MM.1S (cell line): ENCODE results near the gene CMTM3.
A peak's percentile ranks its signal among the peaks of the same experiment; 100 is the strongest.

Experiments
- DNase-seq: peaks from one replicate; pipeline ENCODE4 v3.0.0-alpha.2; 2015
- H2AFZ ChIP-seq: fragments of 300-600 bp; sonication (generic); 2 replicates; pipeline ENCODE4 v1.6.0; 2016; ENCODE audit warnings: antibody characterized with exemption, low read length
- H3F3A ChIP-seq: fragments of 300-600 bp; sonication (generic); 2 replicates; pipeline ENCODE4 v1.6.1; 2016; ENCODE audit warnings: mild to moderate bottlenecking, antibody characterized with exemption, low read length, moderate library complexity, mixed read lengths; ENCODE audit not compliant: insufficient read depth
- H3K27ac ChIP-seq: fragments of 300-600 bp; sonication (generic); 2 replicates; pipeline ENCODE4 v1.5.1; 2016; ENCODE audit warnings: mild to moderate bottlenecking, low read length
- H3K27me3 ChIP-seq: fragments of 300-600 bp; sonication (generic); replicated peaks from 2 replicates; pipeline ENCODE4 v1.6.0; 2016; ENCODE audit warnings: low read length; ENCODE audit not compliant: insufficient read depth
- H3K36me3 ChIP-seq: fragments of 300-600 bp; sonication (generic); replicated peaks from 2 replicates; pipeline ENCODE4 v1.6.1; 2016; ENCODE audit warnings: mild to moderate bottlenecking, low read length, mixed read lengths; ENCODE audit not compliant: insufficient read depth
- H3K4me1 ChIP-seq: fragments of 300-600 bp; sonication (generic); 2 replicates; pipeline ENCODE4 v1.6.1; 2016; ENCODE audit warnings: low read length, mixed read lengths
- H3K4me2 ChIP-seq: fragments of 300-600 bp; sonication (generic); 2 replicates; pipeline ENCODE4 v1.6.0; 2016; ENCODE audit warnings: low read depth, low read length
- H3K4me3 ChIP-seq: fragments of 300-600 bp; sonication (generic); 2 replicates; pipeline ENCODE4 v1.5.1; 2016; ENCODE audit warnings: low read length, mixed read lengths
- H3K79me2 ChIP-seq: fragments of 300-600 bp; sonication (generic); 2 replicates; pipeline ENCODE4 v1.6.1; 2016; ENCODE audit warnings: mixed run types, low read length, mixed read lengths
- H3K9ac ChIP-seq: fragments of 300-600 bp; sonication (generic); 2 replicates; pipeline ENCODE4 v1.6.1; 2016; ENCODE audit warnings: low read length, mixed read lengths
- H3K9me2 ChIP-seq: fragments of 300-600 bp; sonication (generic); replicated peaks from 2 replicates; pipeline ENCODE4 v1.6.1; 2016; ENCODE audit warnings: mild to moderate bottlenecking, low read length, mixed read lengths; ENCODE audit not compliant: insufficient read depth
- H3K9me3 ChIP-seq: fragments of 300-600 bp; sonication (generic); replicated peaks from 2 replicates; pipeline ENCODE4 v1.6.1; 2016; ENCODE audit warnings: mild to moderate bottlenecking, low read length, mixed read lengths; ENCODE audit not compliant: insufficient read depth
- H4K20me1 ChIP-seq: fragments of 300-600 bp; sonication (generic); 2 replicates; pipeline ENCODE4 v1.6.1; 2016; ENCODE audit warnings: mild to moderate bottlenecking, low read length, moderate library complexity, mixed read lengths; ENCODE audit not compliant: insufficient read depth
- EZH2 ChIP-seq: fragments of 300-600 bp; sonication (generic); optimal IDR thresholded peaks from 2 replicates; pipeline ENCODE3; 2017; ENCODE audit warnings: low read depth, mild to moderate bottlenecking, antibody characterized with exemption, low read length, mixed read lengths
- EZH2phosphoT487 ChIP-seq: fragments of 300-600 bp; sonication (generic); IDR thresholded peaks from 2 replicates; pipeline ENCODE4 v1.6.1; 2018; ENCODE audit warnings: antibody characterized with exemption, low read length
- TF ChIP-seq, protein P1 (sequence below): fragments of 300-600 bp; sonication (generic); IDR thresholded peaks from 2 replicates; pipeline ENCODE4 v1.5.1; 2016; ENCODE audit warnings: antibody characterized with exemption, low read length, mixed read lengths

The CMTM3 gene

DNA sequence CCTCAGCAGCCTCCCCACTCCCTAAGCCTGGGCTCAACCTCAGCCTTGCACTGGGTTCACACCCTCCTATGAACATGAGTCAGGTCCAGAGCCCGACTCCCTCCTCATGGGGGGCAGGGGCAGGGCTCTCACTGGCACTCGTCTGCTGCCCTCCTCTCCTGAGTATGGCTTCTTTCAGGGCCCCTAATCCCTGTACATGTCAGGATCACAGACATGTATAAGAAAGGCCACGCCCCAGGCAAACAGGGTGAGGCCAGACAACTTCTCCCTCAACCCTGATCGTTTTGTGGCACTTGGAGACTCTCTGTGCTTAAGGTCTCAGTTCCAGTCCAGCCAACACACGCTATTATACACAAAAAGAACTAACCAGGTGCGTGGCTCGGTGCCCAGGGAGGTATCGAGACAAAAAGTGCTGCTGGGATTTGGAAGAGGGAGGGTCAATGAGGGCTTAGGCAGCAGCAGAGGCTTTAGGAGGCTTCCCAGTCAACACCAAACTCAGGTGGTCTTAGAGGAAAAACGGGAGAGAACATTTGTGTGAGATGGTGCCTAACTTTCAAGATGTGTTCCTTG is 45.2 kb downstream of the CMTM3 start:
- TF ChIP-seq EZH2phosphoT487 (no peak), EZH2 (no peak)
- TF ChIP-seq, protein P1, sequence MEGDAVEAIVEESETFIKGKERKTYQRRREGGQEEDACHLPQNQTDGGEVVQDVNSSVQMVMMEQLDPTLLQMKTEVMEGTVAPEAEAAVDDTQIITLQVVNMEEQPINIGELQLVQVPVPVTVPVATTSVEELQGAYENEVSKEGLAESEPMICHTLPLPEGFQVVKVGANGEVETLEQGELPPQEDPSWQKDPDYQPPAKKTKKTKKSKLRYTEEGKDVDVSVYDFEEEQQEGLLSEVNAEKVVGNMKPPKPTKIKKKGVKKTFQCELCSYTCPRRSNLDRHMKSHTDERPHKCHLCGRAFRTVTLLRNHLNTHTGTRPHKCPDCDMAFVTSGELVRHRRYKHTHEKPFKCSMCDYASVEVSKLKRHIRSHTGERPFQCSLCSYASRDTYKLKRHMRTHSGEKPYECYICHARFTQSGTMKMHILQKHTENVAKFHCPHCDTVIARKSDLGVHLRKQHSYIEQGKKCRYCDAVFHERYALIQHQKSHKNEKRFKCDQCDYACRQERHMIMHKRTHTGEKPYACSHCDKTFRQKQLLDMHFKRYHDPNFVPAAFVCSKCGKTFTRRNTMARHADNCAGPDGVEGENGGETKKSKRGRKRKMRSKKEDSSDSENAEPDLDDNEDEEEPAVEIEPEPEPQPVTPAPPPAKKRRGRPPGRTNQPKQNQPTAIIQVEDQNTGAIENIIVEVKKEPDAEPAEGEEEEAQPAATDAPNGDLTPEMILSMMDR, result no peak
- Histone ChIP-seq H2AFZ (no peak overlapping the region), H3K79me2 (peaks cover 17% of the 10 kb centered on the region), H3F3A (peaks cover 10% of the 10 kb centered on the region; the same call in 1 of the 2 replicates), H3K27ac (no peak overlapping the region), H4K20me1 (no peaks in the 10 kb centered on the region), H3K36me3 (no peaks in the 10 kb centered on the region), H3K9ac (no peak overlapping the region), H3K9me2 (no peaks in the 10 kb centered on the region), H3K4me1 (peaks cover 19% of the 10 kb centered on the region), H3K4me3 (no peak overlapping the region), H3K4me2 (no peak overlapping the region), H3K27me3 (no peaks in the 10 kb centered on the region), H3K9me3 (no peaks in the 10 kb centered on the region)
- DNase-seq, result no peak

DNA sequence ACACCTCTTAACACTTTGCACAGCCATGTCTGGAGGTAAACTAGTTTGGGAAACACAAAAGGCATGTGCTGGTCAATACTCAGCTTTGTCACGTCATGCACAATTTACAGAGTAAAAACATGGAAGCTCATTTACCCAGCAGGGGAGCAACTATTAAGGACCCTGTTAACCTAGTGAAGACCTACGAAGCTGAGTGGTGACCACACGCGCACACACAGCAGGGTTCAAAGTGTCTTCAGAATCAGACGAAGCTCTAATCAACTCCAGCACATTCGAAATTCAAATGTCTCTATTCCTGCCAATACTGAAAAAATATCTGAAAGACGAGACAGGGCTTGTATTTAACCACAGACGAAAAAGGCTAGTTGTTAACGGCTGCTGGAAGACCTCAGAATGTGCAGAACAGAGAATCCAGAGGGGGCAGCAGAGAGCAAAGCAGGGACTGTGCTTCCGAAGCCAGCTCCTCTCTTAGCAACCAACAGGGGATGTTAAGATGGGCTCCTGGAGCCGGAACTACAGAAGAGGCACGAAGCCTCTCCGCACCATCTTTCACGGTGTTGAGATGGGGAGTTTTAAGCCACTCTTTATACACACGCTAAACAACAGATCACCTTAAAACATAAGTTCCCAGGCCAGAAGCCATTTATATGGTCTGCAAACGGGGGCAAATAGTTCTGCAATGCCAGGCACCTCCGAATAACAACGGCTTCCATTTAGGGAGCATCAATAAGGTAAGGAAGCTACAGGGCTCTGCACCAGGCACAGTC is 46.4 kb downstream of the CMTM3 start:
- H3F3A ChIP-seq, result peaks cover 10% of the 10 kb centered on the region; the same call in 1 of the 2 replicates
- H3K4me2 ChIP-seq, result peak overlapping the region; percentile 15; the same call in 1 of the 2 replicates
- H3K4me3 ChIP-seq, result no peak overlapping the region
- peaks cover 17% of the 10 kb centered on the region for H3K79me2 ChIP-seq
- no peak overlapping the region for H3K27ac ChIP-seq
- peak; percentile 75 for DNase-seq
- H2AFZ ChIP-seq, result no peak overlapping the region
- H3K9me3 ChIP-seq, result no peaks in the 10 kb centered on the region
- no peaks in the 10 kb centered on the region for H3K9me2 ChIP-seq
- no peaks in the 10 kb centered on the region for H4K20me1 ChIP-seq
- peaks cover 19% of the 10 kb centered on the region for H3K4me1 ChIP-seq
- H3K9ac ChIP-seq, result no peak overlapping the region
- TF ChIP-seq, protein P1, result peak; percentile 94
- TF ChIP-seq EZH2, result no peak
- H3K27me3 ChIP-seq, result no peaks in the 10 kb centered on the region
- H3K36me3 ChIP-seq, result no peaks in the 10 kb centered on the region

DNA sequence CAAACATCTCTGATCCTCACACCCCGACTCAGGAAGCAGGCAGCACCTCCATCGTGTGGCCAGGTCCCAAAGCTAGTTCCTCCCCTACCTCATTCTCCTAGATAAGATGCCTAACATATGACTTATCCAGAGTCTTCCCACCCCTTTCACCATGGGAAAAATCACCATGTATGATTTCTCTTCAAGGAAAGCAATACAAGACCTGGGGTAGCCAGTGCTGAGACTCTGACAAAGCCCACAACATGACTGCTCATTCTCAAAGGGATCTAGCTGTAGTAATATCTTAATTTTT is 46.9 kb downstream of the CMTM3 start:
- no peak overlapping the region for H3K4me3 ChIP-seq
- peaks cover 10% of the 10 kb centered on the region; the same call in 1 of the 2 replicates for H3F3A ChIP-seq
- H2AFZ ChIP-seq, result no peak overlapping the region
- H3K4me1 ChIP-seq, result peaks cover 19% of the 10 kb centered on the region
- no peaks in the 10 kb centered on the region for H3K9me2 ChIP-seq
- H3K27me3 ChIP-seq, result no peaks in the 10 kb centered on the region
- peaks cover 17% of the 10 kb centered on the region for H3K79me2 ChIP-seq
- H3K4me2 ChIP-seq, result 0 out of 2 replicates have a peak overlapping the region, but pooled peaks have one; percentile 15
- TF ChIP-seq EZH2, result no peak
- TF ChIP-seq EZH2phosphoT487, result no peak
- TF ChIP-seq, protein P1, result no peak
- no peaks in the 10 kb centered on the region for H4K20me1 ChIP-seq
- no peak for DNase-seq
- no peak overlapping the region for H3K27ac ChIP-seq
- H3K9ac ChIP-seq, result no peak overlapping the region
- no peaks in the 10 kb centered on the region for H3K36me3 ChIP-seq
- H3K9me3 ChIP-seq, result no peaks in the 10 kb centered on the region
